Measurements from ENCODE around the gene CRYGS.
"Not testable (repeated sequence)": the region's sequence is repeated elsewhere in the genome, so short reads cannot be mapped to it uniquely, and the experiment has no call there.

The CRYGS gene

DNA sequence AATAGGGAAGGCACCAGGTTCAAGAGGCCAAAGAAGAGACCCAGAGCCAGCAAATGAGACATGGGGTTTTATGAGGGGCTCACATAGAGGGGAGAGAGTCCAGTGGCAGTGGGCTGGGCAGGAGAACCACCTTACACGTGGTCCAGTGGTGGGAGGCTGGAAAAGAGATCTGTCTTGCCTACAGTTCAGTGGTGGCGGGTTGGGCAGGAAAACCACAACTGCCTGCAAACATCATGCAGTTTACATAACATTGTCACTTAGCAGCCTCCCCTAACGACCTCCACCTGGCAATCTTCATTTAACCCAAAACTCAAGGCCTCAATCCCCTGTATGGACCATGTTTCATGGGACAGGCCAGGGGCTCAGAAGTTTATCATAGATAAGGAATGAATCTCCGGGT lies 29.1 kb downstream of the CRYGS start:
- no peak for DNase-seq

- DNase-seq, result no peak
These were observed 29.7 kb downstream of the CRYGS start for GRCh38 chr3:186514296-186515002.

GRCh38 chr3:186513386-186513785 lies 30.8 kb downstream of the CRYGS start:
- no peak for DNase-seq

- no peak for DNase-seq
These were observed 31.4 kb downstream of the CRYGS start for GRCh38 chr3:186512570-186513302.

DNA sequence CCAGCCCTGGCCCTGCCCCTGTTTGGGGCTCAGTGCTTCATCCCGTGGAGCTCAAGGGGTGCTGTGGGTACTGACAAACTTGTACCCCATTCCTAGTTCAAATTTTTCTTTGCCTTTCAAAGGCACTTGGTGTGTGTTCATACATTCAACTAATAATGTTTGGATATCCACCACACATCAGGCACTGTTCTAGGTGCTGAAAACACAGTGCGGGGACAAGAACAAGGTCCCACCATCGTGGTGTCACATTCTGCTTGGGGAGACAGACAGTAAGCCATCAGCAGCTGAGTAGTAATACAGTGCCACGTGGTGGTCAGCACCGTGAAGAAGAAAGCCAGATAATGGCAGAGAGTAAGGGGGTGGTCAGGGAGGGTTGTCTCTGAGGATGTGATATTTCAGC lies 32.5 kb downstream of the CRYGS start:
- DNase-seq, result no peak

GRCh38 chr3:186511245-186511644 lies 32.9 kb downstream of the CRYGS start:
- no peak for DNase-seq

DNA sequence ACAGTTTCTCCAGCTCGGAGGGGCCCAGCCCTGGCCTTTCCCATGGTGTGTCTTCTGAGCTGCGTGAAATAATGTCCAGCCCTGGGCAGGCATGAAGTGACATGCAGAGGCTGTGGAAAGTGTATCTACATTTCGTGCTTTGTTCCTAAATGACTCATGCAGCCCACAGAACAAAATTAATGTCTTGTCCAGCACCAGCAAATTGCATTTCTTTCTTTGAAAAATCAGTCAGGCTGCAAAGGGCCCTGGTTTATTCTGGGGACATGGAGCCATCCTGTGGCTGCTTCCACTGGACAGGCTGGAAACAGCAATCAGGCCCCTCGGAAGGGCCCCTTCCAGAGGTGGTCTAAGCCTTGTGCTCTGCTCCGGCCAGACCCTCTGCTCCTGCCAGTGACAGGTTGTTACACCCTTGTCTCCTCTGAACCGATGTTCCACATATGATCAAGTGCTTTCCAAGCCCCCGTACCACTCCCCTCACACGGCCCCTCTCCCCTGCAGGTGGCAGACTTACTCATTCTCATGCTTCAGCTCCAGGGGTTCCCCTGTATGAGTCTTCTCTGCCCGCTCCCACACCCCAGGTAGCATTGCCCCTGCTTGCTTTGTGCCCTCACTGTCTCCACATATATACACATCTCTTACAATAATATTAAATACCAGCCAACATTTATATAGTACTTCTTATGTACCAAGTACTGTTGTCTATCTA lies 33.7 kb downstream of the CRYGS start:
- no peak for DNase-seq

- DNase-seq, result no peak
These were observed 34.8 kb downstream of the CRYGS start for GRCh38 chr3:186509423-186509822.

DNA sequence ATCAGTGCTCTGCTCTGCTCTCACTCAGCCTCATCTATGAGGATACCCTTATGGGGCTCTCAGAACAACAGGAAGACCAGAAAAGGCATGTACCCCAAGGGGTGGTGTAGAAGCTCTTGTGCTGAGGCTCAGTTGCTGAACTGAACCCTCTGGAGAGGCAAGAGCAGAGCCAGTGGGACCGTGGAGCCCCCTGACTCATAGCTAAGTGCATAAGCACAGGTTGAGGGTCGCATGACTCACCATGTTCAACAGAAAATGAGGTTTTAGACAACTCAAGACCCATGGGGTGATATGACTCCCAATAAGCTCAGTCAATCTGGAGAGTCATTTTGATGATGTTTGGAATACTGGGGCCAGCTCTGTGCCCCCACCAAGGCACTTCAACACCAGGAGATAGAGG lies 37.3 kb downstream of the CRYGS start:
- DNase-seq, result no peak

GRCh38 chr3:186506191-186506739 lies 37.9 kb downstream of the CRYGS start:
- DNase-seq, result no peak

DNA sequence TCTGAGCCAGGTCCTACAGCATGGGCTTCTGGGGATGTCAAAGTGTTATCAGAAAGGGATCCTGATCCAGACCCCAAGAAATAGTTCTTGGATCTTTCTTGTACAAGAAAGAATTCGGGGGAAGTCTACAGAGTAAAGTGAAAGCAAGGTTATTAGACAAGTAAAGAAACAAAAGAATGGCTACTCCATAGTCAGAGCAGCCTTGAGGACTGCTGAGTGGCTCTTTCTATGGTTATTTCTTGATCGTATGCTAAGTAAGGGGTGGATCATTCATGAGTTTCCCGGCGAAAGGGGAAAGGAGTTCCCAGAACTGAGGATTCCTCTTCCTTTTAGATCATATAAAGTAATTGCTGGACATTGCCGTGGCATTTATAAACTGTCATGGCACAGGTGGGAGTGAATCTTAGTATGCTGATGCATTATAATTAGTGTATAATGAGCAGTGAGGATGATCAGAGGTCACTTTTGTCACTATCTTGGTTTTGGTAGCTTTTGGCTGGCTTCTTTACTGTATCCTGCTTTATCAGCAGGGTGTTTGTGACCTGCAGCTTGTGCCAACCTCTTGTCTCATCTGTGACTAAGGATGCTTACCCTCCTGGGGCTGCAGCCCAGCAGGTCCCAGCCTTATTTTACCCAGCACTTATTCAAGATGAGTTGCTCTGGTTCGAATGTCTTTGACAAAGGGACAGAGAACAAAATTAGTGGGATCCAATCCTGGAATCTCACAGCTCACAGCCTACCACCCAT lies 41.0 kb downstream of the CRYGS start:
- DNase-seq, result no peak

DNA sequence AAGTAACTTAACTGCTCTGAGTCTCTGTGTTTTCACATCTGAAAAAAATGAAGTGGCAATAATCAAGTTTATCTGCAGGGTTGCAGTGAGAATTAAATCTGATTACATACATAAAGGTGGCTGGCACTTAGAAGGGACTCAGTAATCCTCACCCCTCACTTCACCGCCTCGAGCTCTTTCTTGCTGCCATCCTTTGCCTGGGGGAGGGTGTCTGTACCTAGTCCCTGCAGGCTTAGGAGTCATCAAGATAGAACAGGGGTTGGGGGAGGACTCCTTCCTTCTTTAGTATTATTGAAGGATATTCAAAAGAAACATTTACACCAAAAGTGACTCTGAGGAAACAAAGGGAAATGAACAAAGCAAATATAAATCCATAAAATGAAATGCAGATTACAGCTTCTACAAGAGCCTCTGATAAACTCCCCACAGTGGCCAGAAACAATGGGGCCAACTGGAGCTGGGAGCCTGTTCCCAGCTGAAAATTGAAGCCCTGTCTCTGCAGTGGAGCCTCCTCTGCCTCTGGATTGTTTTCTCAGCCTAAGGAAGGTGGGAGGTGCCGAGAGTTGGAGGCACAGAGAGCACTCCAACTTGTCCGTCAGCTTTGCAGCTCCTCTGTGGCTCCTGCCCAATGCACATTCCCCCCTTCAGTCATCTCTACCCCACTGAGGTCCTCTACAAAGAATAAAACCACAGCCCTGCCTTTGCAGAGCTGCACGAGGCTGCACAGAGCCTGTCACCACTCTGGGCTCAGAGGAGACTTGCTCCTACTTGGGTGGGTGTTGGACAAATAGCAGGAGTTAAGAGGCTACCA lies 41.8 kb downstream of the CRYGS start:
- no peak for DNase-seq

- DNase-seq, result not testable (repeated sequence)
These were observed 44.2 kb downstream of the CRYGS start for GRCh38 chr3:186499949-186500348.

- not testable (repeated sequence) for DNase-seq
These were observed 46.2 kb downstream of the CRYGS start for GRCh38 chr3:186498022-186498421.

- no peak for DNase-seq
These were observed 46.6 kb downstream of the CRYGS start for GRCh38 chr3:186497608-186498007.

DNA sequence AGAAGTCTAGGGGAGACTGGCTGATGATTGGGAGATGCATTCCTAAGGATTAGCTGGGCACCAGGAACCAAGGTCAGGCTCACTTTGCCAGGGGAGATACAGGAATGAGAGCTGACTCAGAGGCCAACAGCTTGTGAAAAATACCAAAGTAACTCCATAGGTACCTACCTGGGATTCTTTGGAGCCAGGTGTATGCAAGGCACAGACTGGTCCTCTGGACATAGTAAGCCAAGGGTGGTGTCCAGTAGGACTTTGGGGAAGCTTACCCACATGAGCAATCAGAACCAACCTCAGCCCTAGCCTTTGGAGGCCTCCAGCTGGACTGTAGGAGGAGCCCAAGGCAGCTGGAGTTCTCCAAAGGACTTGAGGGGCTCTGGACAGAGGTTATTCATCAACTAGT lies 47.5 kb downstream of the CRYGS start:
- DNase-seq, result no peak

DNA sequence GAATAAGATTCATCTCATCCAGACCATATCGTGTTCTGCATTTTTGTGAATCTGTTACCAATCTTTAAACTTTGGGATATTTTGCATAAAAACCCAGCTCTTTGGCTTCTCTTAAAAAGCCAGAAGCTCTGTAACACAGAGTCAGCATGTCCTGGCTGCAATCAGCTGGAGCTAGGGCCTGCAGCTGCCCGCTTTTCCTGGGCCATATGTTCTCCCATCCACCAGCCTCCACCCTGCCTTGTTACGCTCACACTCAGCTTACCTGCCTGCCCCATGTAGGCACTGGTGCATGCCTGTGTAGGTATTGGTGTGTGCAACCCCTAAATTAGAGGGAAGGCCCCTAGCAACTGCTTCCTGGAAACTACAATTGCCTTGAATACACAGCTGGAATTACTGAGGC lies 48.2 kb downstream of the CRYGS start:
- DNase-seq, result no peak

DNA sequence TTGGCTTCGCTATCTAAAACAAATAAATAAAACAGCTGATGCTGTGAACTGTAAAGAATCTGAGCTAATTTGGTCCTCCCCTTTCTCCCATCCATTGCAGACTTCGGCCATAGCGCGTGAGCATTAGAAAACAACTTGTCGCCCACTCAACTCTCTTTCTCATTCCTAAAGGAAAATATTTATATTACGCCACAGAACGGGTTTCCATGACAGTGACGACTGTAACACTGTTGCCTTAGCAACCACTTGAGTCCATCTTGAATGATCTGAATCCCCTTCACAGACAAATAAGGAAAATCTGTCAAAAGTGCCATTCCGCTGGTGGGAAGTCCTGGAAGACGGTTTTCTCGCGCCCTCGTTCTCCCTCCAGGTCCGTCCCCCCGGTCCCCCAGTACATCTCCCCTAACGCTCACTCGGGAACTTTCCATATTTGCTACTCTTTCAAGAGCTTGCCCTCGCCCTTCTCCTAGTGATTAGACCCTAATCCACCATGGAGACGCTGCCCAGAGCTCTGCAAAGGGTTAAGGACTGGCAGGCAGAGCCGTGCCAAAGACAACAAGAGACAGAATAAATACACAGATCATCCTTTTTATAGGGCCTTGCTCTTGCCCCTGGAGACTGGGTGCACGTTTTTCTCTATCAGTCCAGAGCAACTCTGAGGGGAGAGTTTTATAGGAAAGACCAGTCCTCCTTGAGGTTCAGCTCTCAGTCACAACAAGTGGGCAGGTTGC lies 50.5 kb downstream of the CRYGS start:
- DNase-seq, result no peak

DNA sequence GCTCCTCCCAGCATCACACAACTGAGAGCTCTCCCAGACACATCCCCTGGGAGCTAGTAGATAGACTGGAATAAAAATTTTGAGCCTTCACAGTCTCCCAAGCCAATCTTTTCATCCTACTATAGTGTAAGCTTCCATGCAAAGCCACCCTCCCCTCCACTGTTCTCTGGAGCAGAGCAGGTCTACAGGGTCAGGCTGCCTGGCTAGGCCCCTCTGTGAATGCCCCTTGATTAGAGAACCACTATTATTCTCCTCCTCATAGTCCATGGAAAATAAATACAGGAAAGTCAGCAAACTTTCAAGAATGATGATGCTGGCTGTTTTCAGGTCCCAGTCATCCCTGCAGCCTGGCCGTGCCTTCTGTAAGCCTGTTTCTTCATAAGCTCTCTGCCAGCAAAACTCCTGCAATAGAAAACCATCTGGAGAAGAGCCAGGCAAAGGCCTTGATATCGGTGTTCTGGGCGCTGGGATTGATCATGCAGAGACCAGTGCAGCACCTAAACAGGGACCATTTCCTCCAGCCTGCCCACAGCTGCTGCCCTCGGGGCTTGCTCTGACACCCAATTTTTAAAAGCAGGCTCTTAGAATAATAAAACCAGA lies 51.7 kb downstream of the CRYGS start:
- DNase-seq, result no peak

- DNase-seq, result no peak
These were observed 54.7 kb downstream of the CRYGS start for GRCh38 chr3:186489507-186489906.

Data from left hindlimb (tissue), 1 donor.